Thyroid gland (tissue), 4 donors: ENCODE data around the gene HSDL1. TPM values are rescaled to one million over a fixed set of nuclear protein-coding genes. Genes with fewer than 3 reads are reported as not detected.

ENCODE experiments used
- DNase-seq, 2 donors: peaks; one replicate each; pipeline ENCODE4 v3.0.0-alpha.2; 2019
- H3K27ac ChIP-seq, 3 donors: fragments of 200-600 bp; sonication (generic); 1 replicate in 2 of 3; 2 replicates in 1 of 3; pipeline ENCODE4 v1.5.1; 2016 to 2019; ENCODE audit warnings: mild to moderate bottlenecking in 1 of 3, moderate library complexity in 1 of 3
- H3K27me3 ChIP-seq: fragments of 200-600 bp; sonication (generic); one replicate; pipeline ENCODE4 v1.5.1; 2019
- H3K36me3 ChIP-seq, 2 donors: fragments of 200-600 bp; sonication (generic); one replicate each; pipeline ENCODE4 v1.5.1; 2016 to 2019
- H3K4me1 ChIP-seq, 2 donors: fragments of 200-600 bp; sonication (generic); one replicate each; pipeline ENCODE4 v1.5.1; 2017 to 2019
- H3K4me3 ChIP-seq, 3 donors: fragments of 200-600 bp; sonication (generic); replicated peaks in 1 of 3; 1 replicate in 2 of 3; 2 replicates in 1 of 3; pipeline ENCODE4 v1.5.1; 2016; ENCODE audit warnings: mild to moderate bottlenecking in 1 of 3
- H3K9me3 ChIP-seq: fragments of 200-600 bp; sonication (generic); one replicate; pipeline ENCODE4 v1.5.1; 2017
- POLR2A ChIP-seq, 2 donors: fragments of 450-650 bp; IDR thresholded peaks; one replicate each; pipeline ENCODE4 v1.6.1; 2017; ENCODE audit warnings: antibody characterized with exemption in 2 of 2, mild to moderate bottlenecking in 2 of 2, moderate library complexity in 1 of 2
- WGBS, 2 donors: methylation state at CpG; one replicate each; pipeline ENCODE4 v1.1.5; 2017; 5-methylcytosine and 5-hydroxymethylcytosine counted together
- intact Hi-C: fragments of 100-400 bp; cut with DNase I; formaldehyde crosslinking; loops from one replicate; pipeline ENCODE4 v1.15.1; 2023
- total RNA-seq, 4 donors: library from RNA; depleted of rRNA; stranded (reverse); fragments of >200 nt; gene quantifications; one replicate each; pipeline ENCODE4 v1.2.3, GENCODE V29; 2016
- TF ChIP-seq, protein P1 (sequence below), 6 experiments: fragments of 200-600 bp in 3 of 6; fragments of 450-650 bp in 3 of 6; sonication (generic) in 3 of 6; IDR thresholded peaks; one replicate each; pipeline ENCODE4 v1.5.1; 2016 to 2019; ENCODE audit warnings: antibody characterized with exemption in 6 of 6, mild to moderate bottlenecking in 2 of 6, inconsistent platforms in 1 of 6, moderate library complexity in 1 of 6

The HSDL1 gene
- total RNA-seq, 4 donors from 2014 or later: 37.2 to 82.9 (median 59.5) TPM

- intact Hi-C loops: loop anchor here (10.0 kb wide), 1 partner anchor 403 kb away; no protein-coding TSS in a partner anchor
- no peaks in the 10 kb centered on the region for H3K4me1 ChIP-seq
- peaks cover 36 to 38% of the 10 kb centered on the region in 2 donors for H3K36me3 ChIP-seq
- TF ChIP-seq, protein P1, sequence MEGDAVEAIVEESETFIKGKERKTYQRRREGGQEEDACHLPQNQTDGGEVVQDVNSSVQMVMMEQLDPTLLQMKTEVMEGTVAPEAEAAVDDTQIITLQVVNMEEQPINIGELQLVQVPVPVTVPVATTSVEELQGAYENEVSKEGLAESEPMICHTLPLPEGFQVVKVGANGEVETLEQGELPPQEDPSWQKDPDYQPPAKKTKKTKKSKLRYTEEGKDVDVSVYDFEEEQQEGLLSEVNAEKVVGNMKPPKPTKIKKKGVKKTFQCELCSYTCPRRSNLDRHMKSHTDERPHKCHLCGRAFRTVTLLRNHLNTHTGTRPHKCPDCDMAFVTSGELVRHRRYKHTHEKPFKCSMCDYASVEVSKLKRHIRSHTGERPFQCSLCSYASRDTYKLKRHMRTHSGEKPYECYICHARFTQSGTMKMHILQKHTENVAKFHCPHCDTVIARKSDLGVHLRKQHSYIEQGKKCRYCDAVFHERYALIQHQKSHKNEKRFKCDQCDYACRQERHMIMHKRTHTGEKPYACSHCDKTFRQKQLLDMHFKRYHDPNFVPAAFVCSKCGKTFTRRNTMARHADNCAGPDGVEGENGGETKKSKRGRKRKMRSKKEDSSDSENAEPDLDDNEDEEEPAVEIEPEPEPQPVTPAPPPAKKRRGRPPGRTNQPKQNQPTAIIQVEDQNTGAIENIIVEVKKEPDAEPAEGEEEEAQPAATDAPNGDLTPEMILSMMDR (IDR thresholded peaks at IDR 0.05): no peak
- TF ChIP-seq POLR2A (IDR thresholded peaks at IDR 0.05): no peak
- H3K9me3 ChIP-seq: no peaks in the 10 kb centered on the region
- no peaks in the 10 kb centered on the region for H3K27me3 ChIP-seq
- WGBS, 2 donors: 90 to 91% methylated on average over 5 to 6 of the region's 6 CpGs
- DNase-seq: no peak
- H3K4me3 ChIP-seq: no peak overlapping the region
- H3K27ac ChIP-seq: no peak overlapping the region
Measured at GRCh38 chr16:84082110-84082509, 62.9 kb downstream of the HSDL1 start.

GRCh38 chr16:84081446-84081989 is 63.5 kb downstream of the HSDL1 start:
- H3K9me3 ChIP-seq: no peaks in the 10 kb centered on the region
- H3K4me1 ChIP-seq: no peaks in the 10 kb centered on the region
- H3K27me3 ChIP-seq: no peaks in the 10 kb centered on the region
- no peak for DNase-seq
- peaks cover 30 to 33% of the 10 kb centered on the region in 2 donors for H3K36me3 ChIP-seq
- no peak overlapping the region for H3K4me3 ChIP-seq
- TF ChIP-seq POLR2A (IDR thresholded peaks at IDR 0.05): no peak
- TF ChIP-seq, protein P1 (IDR thresholded peaks at IDR 0.05): no peak
- intact Hi-C loops: loop anchor here (10.0 kb wide), 1 partner anchor 403 kb away; no protein-coding TSS in a partner anchor
- no peak overlapping the region for H3K27ac ChIP-seq
- 93 to 94% methylated on average over 14 of the region's 14 CpGs for WGBS, 2 donors

DNA sequence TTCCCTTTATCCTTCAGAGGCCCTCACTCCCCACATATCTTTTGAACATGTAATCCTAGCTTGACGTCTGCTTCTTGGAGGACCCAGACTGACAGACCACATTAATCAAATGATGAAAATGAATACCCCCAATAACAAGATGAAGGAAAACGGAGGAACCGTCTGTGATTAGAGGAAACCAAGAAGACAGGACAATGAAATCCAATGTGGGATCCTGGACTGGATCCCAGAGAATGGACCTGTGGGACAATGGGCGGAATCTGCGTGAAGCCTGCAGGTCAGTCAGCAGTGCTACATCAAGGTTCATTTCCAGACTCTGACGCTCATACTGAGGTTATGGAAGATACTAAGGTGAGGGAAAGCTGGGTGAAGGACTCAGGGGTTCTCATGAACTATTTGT is 64.2 kb downstream of the HSDL1 start:
- no peaks in the 10 kb centered on the region for H3K27me3 ChIP-seq
- WGBS, 2 donors: 81 to 85% methylated on average over 6 of the region's 6 CpGs
- no peak for TF ChIP-seq POLR2A (IDR thresholded peaks at IDR 0.05)
- TF ChIP-seq, protein P1 (IDR thresholded peaks at IDR 0.05): no peak
- H3K36me3 ChIP-seq: peaks cover 24 to 26% of the 10 kb centered on the region in 2 donors
- no peak for DNase-seq
- intact Hi-C loops: loop anchor here (10.0 kb wide), 1 partner anchor 404 kb away; no protein-coding TSS in a partner anchor
- no peaks in the 10 kb centered on the region for H3K4me1 ChIP-seq
- no peak overlapping the region for H3K4me3 ChIP-seq
- no peaks in the 10 kb centered on the region for H3K9me3 ChIP-seq
- no peak overlapping the region for H3K27ac ChIP-seq

DNA sequence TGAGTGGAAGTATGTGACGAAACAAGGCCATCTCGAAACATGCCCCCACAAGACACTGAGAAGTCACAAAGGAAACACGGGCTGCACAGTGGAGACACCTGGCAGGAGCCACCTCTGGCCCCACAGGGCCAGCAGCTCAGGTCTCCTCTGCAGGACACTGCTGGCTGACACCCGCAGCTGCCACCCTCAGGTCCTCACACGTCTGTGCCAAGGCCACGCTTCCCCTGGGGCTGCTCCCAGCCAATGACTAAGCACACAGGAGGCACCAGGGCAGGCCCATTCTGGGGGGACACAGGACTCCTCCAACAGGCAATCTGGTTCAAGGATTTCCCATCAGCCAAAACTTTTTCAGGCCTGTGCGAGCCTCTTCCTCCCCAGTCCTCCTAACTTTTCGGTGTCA is 64.6 kb downstream of the HSDL1 start:
- Histone ChIP-seq H3K36me3 (peaks cover 26 to 27% of the 10 kb centered on the region in 2 donors), H3K27me3 (no peaks in the 10 kb centered on the region), H3K4me3 (no peak overlapping the region), H3K4me1 (no peaks in the 10 kb centered on the region), H3K9me3 (no peaks in the 10 kb centered on the region), H3K27ac (no peak overlapping the region)
- 85 to 89% methylated on average over 6 to 8 of the region's 8 CpGs for WGBS, 2 donors
- no peak for DNase-seq
- TF ChIP-seq POLR2A (IDR thresholded peaks at IDR 0.05): no peak
- TF ChIP-seq, protein P1 (IDR thresholded peaks at IDR 0.05): no peak
- intact Hi-C loops: loop anchor here (10.0 kb wide), 1 partner anchor 404 kb away; no protein-coding TSS in a partner anchor

- no peak for DNase-seq
- Histone ChIP-seq H3K27me3 (no peaks in the 10 kb centered on the region), H3K27ac (no peak overlapping the region), H3K4me3 (no peak overlapping the region), H3K9me3 (no peaks in the 10 kb centered on the region), H3K4me1 (no peaks in the 10 kb centered on the region), H3K36me3 (peaks cover 30 to 34% of the 10 kb centered on the region in 2 donors)
- TF ChIP-seq POLR2A (IDR thresholded peaks at IDR 0.05): no peak
- TF ChIP-seq, protein P1 (IDR thresholded peaks at IDR 0.05): no peak
- intact Hi-C loops: loop anchor here (10.0 kb wide), 1 partner anchor 405 kb away; no protein-coding TSS in a partner anchor
- WGBS, 2 donors: 95 to 97% methylated on average over 6 of the region's 6 CpGs
Measured at GRCh38 chr16:84079664-84080063, 65.3 kb downstream of the HSDL1 start.
